ENCODE results near the gene ORM1.

DNA sequence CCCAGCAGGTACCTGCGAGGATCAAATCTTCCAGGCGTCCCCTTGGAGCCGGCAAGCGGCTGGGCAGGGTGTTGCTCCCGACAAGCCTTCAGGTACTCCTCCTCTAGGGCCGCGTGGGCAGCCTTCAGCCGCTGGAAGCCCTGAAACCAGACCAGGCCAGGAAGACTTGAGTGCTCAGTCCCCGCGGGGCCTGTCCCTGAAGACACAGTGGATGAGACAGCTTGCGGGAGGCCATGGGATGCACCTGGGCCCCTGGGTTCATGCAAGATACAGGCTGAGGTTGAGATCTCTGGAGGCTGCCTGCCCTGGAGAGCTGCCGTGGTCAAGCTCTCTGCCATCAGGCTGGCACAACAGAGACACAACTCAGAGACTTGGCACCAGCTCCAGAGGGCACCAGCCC is 39.5 kb downstream of the ORM1 start:
- TF ChIP-seq CTCF (IDR thresholded peaks at IDR 0.05), result no peak
- TF ChIP-seq POLR2A (IDR thresholded peaks at IDR 0.05), result no peak

All from right lobe of liver (tissue), 4 donors.